Measurements from ENCODE around the gene SYT17. TPM values are rescaled to one million over a fixed set of nuclear protein-coding genes. Genes with fewer than 3 reads are reported as not detected.
A peak's percentile ranks its signal among the peaks of the same experiment; 100 is the strongest.
"Not testable (repeated sequence)": the region's sequence is repeated elsewhere in the genome, so short reads cannot be mapped to it uniquely, and the experiment has no call there.

SYT17 gene
- total RNA-seq, 1 donor from 2014 or later = 2.4 TPM

DNA sequence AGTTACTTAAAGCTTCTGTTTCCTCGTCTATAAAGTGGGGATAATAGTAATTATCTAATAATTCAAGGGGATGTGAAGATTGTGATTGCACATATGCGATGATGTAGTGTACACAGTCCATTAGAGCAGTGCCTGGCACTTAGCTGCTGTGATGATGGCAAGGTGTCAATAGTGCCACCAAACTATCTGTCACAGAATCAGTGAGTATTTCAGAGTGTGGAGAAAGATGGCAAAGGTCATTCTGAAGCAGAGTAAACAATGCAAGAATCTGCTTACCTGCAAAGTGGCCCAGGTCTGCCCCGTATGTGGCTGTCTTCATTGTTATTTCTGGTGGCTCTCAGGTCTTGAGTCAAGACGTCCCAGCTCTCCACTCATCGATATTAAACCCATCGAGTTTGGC is 15.1 kb downstream of the SYT17 start:
- Histone ChIP-seq H3K27me3 (no peaks in the 10 kb centered on the region), H3K4me1 (peaks cover 0 to 5% of the 10 kb centered on the region in 2 donors), H3K27ac (no peak overlapping the region), H3K9me3 (no peaks in the 10 kb centered on the region), H3K36me3 (no peaks in the 10 kb centered on the region), H3K4me3 (no peak overlapping the region)
- no peak for DNase-seq (ENCODE audit: low spot score in 2 of 2)
- intact Hi-C loops (cut with DNase I) = no loop called here
- TF ChIP-seq, protein P1, sequence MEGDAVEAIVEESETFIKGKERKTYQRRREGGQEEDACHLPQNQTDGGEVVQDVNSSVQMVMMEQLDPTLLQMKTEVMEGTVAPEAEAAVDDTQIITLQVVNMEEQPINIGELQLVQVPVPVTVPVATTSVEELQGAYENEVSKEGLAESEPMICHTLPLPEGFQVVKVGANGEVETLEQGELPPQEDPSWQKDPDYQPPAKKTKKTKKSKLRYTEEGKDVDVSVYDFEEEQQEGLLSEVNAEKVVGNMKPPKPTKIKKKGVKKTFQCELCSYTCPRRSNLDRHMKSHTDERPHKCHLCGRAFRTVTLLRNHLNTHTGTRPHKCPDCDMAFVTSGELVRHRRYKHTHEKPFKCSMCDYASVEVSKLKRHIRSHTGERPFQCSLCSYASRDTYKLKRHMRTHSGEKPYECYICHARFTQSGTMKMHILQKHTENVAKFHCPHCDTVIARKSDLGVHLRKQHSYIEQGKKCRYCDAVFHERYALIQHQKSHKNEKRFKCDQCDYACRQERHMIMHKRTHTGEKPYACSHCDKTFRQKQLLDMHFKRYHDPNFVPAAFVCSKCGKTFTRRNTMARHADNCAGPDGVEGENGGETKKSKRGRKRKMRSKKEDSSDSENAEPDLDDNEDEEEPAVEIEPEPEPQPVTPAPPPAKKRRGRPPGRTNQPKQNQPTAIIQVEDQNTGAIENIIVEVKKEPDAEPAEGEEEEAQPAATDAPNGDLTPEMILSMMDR (IDR thresholded peaks at IDR 0.05) = no peak

DNA sequence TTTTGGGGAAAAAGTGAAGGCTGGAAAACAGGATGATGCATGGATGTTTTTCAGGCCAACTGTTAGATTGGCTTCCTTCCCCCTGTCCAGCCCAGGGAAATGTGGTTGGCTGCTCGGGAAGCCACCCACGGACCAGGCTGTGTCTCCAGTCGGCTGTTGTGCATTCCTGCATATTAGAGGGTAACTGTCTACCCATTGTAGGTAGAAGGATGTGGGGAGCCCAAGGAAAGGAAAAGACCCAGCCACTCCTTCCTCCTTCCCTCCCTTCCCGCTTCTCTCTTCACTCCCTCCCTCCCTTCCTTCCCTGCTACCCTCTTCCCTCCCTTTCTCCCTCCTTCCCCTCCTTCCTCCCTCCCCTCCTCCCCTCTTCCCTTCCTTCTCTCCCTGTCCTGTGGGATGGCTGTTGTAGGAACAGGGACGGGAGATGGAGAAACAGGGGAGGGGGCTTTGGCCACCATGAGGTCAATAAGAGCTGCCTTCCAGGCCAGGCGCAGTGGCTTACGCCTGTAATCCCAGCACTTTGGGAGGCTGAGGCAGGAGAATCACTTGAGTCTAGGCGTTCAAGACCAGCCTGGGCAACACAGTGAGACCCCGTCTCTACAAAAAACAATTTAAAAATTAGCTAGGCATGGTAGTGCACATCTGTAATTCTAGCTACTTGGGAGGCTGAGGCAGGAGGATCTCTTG is 16.9 kb downstream of the SYT17 start:
- intact Hi-C loops (cut with DNase I) = no loop called here
- Histone ChIP-seq H3K27me3 (no peaks in the 10 kb centered on the region), H3K4me3 (no peak overlapping the region), H3K36me3 (no peaks in the 10 kb centered on the region), H3K27ac (no peak overlapping the region), H3K9me3 (no peaks in the 10 kb centered on the region), H3K4me1 (peaks cover 0 to 7% of the 10 kb centered on the region in 2 donors)
- TF ChIP-seq, protein P1 (IDR thresholded peaks at IDR 0.05) = no peak
- no peak for DNase-seq (ENCODE audit: low spot score in 2 of 2)

DNA sequence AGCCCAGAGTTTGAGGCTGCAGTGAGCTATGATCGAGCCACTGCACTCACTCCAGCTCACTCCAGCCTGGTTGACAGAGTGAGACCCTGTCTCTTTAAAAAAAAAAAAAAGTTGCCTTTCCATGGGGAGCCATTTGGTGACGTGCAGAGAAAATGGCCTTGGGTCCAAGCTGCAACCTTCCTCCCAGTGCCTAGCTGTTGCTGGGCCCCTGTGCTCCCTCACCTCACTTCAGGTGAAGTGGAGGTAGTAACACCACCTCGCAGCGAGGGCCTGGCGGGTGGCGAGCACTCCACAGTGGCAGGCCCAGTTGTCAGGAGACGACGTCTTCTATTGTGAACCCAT is 17.4 kb downstream of the SYT17 start:
- Histone ChIP-seq H3K9me3 (no peaks in the 10 kb centered on the region), H3K27me3 (no peaks in the 10 kb centered on the region), H3K4me3 (no peak overlapping the region), H3K4me1 (peaks cover 0 to 11% of the 10 kb centered on the region in 2 donors), H3K27ac (no peak overlapping the region), H3K36me3 (no peaks in the 10 kb centered on the region)
- intact Hi-C loops (cut with DNase I) = no loop called here
- DNase-seq (ENCODE audit: low spot score in 2 of 2) = no peak
- TF ChIP-seq, protein P1 (IDR thresholded peaks at IDR 0.05) = no peak

DNA sequence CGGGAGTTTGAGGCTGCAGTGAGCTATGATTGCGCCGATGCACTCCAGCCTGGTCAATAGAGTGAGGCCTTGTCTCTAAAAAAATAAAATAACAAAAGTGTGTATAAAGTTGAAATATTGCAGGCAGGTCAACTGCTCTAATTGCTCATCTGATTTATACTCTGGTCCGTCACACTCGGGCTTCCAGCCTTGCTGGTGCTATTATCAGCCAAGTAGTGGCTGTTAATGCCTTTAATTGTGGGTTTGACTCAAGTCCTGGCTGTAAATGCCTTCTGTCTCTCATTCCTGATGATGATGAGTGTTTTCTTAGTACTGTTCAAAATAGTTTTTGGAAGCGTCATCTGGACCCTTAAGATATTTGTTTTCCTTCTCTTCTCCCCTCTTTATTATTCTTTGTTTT is 18.4 kb downstream of the SYT17 start:
- no peaks in the 10 kb centered on the region for H3K36me3 ChIP-seq
- intact Hi-C loops (cut with DNase I) = no loop called here
- peaks cover 0 to 11% of the 10 kb centered on the region in 2 donors for H3K4me1 ChIP-seq
- H3K27ac ChIP-seq = no peak overlapping the region
- no peaks in the 10 kb centered on the region for H3K27me3 ChIP-seq
- DNase-seq (ENCODE audit: low spot score in 2 of 2) = no peak
- TF ChIP-seq, protein P1 (IDR thresholded peaks at IDR 0.05) = no peak
- no peak overlapping the region for H3K4me3 ChIP-seq
- H3K9me3 ChIP-seq = no peaks in the 10 kb centered on the region

DNA sequence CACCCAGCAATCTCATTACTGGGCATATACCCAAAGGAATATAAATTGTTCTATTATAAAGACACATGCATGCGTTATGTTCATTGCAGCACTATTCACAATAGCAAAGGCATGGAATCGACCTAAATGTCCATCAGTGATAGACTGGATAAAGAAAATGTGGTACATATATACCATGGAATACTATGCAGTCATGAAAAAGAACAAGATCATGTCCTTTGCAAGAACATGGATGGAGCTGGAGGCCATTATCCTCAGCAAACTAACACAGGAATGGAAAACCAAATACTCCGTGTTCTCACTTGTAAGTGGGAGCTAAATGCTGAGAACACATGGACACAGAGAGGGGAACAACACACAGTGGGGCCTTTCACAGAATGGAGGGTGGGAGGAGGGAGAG is 19.9 kb downstream of the SYT17 start:
- H3K9me3 ChIP-seq; H3K4me3 ChIP-seq; H3K27ac ChIP-seq; DNase-seq (ENCODE audit: low spot score in 2 of 2); H3K36me3 ChIP-seq; intact Hi-C loops (cut with DNase I); H3K27me3 ChIP-seq: not testable (repeated sequence)
- peaks cover 0 to 11% of the 10 kb centered on the region in 2 donors for H3K4me1 ChIP-seq

DNA sequence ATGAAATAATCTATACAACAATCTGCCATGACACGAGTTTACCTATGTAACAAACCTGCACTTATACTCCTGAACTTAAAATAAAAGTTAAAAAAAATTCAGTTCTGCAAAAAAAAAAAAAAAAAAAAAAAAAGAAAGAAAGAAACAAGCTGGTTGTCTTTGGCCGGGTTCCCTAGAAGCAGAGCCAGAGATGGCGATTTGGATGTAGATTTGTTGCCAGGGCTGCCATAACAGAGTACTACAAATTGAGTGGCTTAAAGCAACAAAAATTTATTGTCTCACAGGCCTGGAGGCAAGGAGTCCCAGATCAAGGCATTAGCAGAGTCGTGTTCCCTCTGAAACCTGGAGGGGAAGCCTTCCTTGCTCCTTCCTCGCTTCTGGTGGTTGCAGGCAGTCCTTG is 20.4 kb downstream of the SYT17 start:
- Histone ChIP-seq H3K36me3 (no peaks in the 10 kb centered on the region), H3K27me3 (no peaks in the 10 kb centered on the region), H3K27ac (peak overlapping the region in 1 of 2 donors; percentile 38), H3K4me1 (peaks cover 0 to 11% of the 10 kb centered on the region in 2 donors), H3K9me3 (no peaks in the 10 kb centered on the region), H3K4me3 (no peak overlapping the region)
- TF ChIP-seq, protein P1 (IDR thresholded peaks at IDR 0.05) = no peak
- intact Hi-C loops (cut with DNase I) = no loop called here
- DNase-seq (ENCODE audit: low spot score in 2 of 2) = no peak

Measured in ascending aorta (tissue), 2 donors.